Endometrial microvascular endothelial cells (primary cell): Measurements from ENCODE around the gene ADI1. TPM values are rescaled to one million over a fixed set of nuclear protein-coding genes. Genes with fewer than 3 reads are reported as not detected.

Experiments used
- in situ Hi-C: cut with HindIII; loops from 2 replicates; pipeline ENCODE4 v1.10.0; 2017; ENCODE audit warnings: low sequenced_read_pairs, low pct_unique_long_range_greater_than_20kb; ENCODE audit errors: inconsistent ontology term
- total RNA-seq: library from RNA; depleted of rRNA; stranded (reverse); fragments of >200 nt; gene quantifications from one replicate; pipeline ENCODE4 v1.2.3, GENCODE V29; 2015; ENCODE audit errors: inconsistent ontology term

Gene ADI1, protein sequence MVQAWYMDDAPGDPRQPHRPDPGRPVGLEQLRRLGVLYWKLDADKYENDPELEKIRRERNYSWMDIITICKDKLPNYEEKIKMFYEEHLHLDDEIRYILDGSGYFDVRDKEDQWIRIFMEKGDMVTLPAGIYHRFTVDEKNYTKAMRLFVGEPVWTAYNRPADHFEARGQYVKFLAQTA
- total RNA-seq: 64.4 TPM

DNA sequence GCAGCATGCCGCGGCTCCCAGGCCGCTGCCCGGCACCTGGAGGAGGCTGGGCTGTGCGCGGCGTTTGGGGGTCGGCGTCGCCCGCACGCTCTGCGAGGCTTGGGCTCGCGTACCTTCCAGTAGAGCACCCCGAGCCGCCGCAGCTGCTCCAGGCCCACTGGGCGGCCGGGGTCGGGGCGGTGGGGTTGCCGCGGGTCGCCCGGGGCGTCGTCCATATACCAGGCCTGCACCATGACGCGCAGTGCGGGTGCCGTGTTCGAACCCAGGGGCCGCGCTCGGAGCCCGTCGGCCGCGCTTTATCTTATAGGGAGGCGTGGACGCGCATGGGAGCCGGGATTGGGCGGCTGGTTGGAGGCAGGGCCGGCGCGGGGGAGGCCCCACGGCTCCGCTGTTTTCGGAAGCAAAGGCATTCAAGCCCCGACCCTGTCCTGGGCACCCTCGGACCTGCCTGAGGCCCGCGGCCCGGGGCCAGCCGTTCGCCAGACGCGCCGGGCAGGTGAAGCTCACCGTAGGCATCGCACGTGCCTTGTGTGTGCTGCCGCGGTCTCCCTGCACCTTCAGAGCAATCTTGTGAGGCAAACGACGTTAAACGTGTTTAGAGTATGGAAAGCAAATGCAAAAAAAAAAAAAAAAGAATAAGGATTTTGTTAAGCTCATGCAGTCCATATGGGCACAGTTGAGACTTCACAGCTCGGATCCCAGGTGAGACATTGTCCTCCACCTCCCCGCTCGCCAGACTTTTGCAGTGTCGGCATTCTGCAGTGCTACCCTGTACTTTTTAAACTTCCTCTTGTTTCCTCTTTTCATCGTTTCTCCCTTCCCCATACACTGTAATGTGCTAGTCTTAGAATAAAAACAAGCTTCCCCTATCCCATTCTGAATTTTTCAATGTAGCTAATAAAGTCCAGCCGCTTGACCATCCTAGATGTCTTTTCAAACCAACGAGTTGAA is at the start of gene ADI1:
Gene ADI1, minus strand, starts transcription at position 277 of the 951 bp plus-strand sequence. Its CDS starts 44 bp downstream, at position 233.
- in situ Hi-C loops: no loop called here

DNA sequence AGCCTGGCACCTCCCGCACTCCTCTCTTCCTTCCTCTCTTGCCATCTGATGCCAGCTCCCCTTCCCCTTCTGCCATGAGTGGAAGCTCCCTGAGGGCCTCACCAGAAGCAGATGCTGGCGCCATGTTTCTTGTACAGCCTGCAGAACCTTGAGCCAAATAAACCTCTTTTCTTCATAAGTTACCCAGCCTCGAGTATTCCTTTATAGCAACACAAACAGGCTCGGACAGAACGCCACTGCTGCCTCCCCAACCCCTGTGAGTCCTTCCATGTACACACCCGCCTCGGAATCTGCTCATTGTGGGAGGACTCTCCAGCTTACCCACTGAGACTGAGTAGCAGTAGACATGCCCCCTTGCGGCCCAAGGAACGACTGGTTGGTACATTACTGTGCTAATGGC is 47.5 kb upstream of the ADI1 start:
- in situ Hi-C loops: no loop called here

DNA sequence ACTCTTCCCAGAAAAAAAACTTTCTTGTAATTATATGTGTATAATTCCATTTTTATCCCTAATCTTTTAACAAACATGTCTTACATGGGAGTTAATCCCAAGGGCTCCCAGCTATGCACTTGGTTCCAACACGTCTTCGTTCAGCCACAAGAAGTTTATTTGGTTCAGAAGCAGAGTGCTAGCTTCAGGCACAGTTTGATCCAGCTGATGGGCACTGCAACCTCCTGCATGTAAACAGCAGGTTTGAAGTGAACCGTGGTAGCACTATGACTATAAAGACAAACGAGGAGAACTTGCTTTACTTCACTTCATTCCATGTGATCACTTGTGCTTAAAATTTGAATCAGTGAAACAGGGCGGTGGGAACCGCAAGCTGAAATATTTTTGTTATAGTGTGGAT is 45.8 kb upstream of the ADI1 start:
- in situ Hi-C loops: no loop called here

DNA sequence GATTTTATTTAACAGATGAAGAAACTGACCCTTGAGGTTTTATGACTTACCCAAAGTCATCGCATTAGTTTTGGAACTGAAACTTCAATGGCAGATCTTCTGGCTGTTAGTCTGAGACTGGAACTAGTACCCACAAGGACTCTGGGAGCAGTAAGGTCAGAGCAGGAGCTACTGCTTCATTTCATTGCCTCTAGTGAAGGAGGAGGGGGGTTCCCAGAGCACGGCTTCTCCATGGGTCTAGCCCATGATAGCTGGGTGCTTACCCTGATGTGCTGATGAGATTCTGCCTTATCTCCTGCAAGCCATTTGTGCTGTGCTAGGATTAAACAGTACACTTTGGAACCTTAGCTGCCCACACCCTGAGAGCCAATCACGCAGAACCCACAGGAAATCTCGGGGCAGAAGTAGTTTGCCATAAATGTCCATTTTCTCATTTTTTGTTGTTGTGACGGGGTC is 44.2 kb upstream of the ADI1 start:
- in situ Hi-C loops: no loop called here

DNA sequence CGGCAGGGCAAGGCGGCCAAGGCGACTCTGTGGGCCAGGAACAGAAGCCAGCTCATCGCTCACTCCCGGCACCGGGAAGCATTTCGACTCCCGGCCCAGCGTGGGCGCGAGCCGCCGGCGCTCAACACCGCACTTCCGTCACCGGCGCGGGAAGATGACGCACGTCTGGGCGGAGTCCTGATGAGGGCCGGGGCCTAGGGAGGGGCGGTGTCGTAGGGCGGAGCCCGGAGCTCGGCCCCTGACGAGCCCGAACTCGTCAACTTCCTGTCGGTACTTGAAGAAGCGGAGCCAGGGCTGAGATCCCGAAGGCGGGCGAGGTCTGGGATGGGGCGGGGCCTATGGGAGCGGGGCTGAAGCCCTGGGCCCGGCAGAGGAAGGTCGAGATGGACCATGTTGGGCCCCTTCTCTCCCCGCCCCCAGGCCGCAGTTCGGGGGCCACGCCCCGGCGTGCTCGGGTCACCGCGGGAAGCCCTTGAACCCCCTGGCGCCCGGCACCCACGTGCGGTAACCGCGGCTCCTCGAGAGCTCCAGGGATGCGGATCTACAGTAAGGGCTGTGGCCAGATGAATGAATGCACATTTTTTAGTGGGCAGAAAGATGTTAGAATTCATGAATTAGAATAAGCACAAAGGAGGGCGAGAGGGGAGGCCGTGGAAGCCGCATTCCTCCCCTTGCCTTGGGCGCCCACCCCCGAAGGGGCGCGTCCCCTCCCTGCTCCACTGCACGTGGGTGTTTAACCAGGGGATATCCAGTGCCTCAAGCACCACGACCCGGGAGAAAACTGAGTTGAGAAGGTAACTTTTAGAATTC is 39.1 kb upstream of the ADI1 start, which contains the start of gene RNASEH1:
Gene RNASEH1, minus strand, starts transcription at position 129 of the 810 bp plus-strand sequence. Its CDS starts 73 bp downstream, at position 56.
- in situ Hi-C loops: no loop called here

DNA sequence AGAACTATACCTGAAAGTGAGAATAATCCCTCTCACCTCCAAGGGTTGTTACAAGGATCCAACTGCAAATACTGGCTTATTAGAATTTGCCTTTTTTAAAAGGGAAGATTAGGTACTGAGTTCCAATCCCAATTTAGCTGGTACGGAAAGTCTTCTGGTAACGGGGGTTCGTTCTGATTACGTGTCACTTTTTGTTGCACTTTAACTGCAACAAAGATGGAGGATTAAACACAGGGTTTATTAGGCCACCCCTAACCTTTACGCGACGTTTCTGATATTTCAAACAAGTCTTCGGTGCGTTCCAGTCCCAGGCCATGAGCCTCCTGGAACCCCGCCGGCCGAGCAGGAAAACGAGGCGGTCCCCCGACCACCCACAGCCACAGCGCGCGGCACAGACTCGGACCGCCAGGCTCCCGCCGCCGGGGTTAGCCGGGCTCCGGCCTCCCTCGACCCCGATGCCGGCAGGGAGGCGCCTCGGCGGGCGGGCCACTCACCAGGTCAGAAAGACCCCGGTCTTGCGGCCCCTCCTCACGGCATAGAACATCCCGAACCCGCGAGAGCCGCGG is 38.4 kb upstream of the ADI1 start:
- in situ Hi-C loops: no loop called here

DNA sequence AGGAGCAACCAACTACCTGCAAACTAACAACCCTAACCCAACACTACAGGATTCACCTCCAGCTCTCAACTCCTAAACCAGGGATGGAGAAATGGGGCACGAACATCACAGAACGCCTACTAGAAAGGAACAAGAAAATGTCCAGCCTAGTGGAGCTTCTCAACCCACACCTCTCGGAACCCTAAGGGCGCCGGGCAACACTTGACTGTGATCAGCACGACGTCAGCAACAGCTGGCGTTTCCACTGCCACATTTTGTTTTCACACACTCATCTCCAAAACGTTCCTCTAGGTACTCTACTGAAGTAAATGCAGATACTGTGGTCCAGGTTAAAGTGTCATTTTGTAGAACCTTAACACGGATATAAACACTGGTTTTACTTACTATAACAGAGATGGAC is 34.6 kb upstream of the ADI1 start:
- in situ Hi-C loops: no loop called here

DNA sequence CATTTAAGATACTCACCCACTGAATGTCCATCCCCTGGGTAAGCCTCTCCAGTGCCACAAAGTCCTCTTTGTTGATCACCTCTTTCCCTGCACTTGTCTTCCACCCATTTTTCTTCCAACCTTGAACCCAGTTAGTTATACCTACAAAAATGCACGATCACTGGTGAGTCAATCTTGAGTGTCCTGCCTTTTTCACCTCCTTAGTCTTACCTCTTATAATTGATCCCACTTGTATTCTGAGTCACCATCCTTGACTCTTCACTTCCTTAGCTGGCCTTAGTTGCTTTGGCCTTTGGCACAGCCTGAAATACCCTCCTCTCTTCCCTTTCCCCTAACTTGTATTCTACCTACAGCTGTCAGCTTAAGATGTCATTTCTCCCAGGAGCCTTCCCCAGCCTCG is 28.6 kb upstream of the ADI1 start:
- in situ Hi-C loops: no loop called here

DNA sequence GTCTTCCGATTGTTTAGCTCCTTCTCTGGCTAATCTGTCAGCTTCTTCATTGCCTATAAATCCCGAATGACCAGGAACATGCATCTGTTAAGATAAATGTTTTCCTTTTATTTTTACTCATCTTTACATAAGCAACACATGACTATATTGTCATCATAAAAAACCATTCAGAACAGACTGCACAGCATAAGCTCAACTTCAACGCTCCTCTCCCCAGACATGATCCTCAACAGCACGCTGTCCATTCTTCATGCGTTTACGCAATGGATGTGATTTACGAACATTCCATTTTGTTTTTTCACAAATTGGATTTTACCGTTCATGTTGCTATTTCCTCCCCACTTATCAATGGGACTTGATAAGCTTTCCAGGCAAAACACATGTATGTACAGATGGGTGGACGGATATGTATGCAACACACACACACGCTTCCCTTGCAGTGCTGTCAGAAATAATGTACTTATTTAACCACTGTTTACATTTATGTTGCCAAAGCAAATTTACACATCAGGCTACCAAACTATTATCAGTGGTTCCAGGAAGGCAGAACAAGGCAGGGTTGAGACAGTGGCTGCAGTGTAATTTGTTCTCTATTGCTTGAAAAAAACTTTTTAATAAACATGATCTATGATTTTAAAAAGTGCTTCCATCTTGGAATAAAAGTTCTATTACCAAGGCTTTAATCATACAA is 26.6 kb upstream of the ADI1 start:
- in situ Hi-C loops: no loop called here

DNA sequence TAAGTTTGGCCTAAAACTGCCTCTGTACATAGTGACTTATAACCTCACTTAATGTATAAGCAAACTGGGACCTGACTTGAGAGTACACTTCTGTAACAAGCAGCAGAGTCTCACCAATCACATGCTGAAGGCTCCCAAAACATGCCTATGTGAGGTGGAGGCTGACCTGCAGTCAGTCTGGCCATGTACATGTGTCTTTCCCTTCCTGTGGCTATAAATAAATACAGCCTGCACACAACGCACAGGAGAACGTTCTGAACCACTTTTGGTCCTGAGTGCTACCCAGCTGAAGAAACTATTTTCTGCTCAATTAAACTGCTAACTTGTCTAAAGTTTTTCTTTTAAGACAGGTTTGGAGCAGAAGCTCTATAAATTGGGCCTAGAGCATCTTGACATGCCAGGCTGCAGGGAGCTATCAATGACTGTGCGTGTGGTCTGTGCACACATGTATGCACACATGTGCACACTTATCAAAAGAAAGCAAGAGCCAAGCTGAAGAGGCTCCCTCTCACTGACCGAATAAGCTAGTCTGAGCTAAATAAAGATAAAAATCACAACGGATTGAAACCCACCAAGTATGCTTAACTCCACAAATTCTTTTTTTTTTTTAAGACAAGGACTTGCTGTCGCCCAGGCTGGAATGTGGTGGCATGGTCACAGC is 23.8 kb upstream of the ADI1 start:
- in situ Hi-C loops: no loop called here

DNA sequence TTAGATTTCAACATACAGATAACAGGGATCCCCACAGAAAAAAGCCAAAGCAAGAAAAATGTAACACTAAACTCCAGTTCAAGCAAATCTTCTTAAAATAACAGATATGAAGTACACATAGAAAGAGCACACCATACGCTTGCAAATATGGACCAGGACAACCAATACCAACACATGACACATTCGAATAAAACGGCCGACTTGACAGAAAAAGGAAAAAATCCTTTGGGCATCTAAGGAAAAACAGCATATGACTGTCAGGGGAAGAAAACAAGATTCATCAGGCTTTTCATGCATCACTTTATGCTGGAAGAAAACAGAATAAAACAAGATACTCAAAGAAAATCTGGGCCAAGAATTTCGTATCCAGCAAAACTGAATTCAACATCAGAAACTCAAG is 22.8 kb upstream of the ADI1 start:
- in situ Hi-C loops: no loop called here

DNA sequence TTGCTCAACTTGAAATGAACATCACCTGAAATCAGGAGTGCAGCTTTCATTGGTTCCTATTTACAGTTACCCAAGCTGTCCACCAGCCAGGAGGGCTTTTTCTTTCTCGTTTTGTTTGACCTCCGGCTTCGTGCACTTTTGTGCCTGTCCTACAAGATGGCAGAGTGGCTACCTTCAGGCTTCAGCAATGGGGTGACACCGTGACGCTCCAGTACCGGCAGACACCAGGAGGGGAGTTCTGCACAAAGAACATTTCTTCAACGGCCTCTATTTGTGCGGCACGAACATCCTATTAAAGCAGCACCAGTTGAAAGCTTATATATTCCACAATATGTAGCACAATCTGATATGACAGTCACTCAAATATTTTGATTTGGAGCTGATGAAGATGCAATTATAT is 20.5 kb upstream of the ADI1 start:
- in situ Hi-C loops: no loop called here

DNA sequence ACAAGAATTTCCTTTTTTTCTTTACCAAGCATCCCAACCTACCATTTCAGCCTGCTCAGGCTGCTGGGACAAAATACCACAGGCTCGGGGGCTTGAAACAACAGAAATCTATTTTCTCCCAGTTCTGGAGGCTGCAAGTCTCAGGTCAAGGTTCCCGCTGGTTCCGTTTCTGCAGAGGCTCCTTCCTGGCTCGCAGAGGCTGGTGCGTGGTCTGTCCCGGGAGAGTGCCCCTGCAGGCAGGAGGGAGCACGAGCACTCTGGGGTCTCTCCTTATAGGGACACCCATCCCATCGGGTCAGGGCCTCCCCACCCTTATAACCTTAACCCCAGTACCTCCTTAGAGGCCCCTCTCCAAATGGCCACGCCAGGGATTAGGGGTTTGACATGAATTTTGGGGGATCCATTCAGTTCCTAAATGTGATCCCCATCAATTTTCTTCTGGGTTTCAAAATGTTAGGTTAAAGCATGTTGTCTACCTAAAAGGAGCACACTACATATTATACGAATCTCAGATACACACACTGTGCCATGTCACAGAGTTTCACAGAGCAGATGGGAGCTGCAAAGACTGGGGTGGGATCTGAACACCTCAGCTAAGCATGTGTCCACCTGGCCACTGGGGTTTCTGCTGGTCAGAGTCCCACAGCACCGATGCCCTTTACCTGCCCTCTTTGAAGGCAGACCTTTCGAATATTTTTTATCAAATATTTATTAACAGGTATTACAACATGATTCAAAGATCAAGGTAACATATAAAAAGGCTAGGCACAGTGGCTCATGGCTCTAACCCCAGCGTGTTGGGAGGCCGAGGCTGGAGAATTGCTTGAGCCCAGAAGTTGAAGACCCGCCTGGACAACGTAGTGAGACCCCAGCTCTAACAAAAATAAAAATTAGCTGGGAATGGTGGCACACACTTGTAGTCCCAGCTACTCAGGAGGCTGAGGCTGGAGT is 17.6 kb upstream of the ADI1 start:
- in situ Hi-C loops: no loop called here

DNA sequence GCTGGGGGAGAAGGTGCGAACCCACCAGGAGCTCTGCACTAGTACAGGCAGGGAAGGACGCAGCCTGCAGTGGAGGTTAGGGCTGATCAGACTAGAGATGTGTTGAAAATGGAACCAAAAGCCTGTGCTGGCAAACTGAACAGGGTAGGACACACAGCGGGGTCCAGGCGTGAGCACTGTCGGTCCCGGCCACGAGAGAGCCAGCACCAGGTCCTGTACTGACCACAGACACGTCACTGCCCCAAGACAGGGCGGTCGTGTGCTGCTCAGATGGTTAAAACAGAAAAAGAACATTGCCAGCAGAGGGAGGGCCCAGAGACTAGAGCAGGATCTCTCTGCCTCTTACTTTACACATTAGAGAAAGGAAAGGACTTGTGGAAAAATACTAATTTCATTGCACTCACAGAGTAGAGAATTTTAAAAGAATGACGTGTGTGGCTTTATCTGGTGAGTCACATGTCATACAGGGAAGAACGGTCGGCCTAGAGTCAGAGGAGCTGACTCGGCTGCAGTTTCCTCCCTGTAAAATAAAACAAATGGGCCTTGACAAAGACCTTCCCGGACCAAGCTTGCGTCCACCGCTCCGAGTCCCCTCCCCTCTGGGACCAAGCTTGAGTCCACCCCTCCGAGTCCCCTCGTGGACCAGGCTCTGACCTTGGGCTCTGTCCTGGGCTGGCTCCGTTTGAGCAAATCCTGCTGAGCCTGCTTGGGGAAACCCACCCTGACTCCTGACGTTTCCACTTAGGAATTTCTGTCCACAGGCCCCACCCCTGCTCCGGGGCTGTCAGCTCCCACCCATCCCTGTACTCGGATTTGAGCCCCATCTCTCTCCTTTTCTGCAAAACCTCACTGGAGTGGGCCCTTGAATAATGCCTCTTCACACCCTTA is 16.7 kb upstream of the ADI1 start:
- in situ Hi-C loops: no loop called here

DNA sequence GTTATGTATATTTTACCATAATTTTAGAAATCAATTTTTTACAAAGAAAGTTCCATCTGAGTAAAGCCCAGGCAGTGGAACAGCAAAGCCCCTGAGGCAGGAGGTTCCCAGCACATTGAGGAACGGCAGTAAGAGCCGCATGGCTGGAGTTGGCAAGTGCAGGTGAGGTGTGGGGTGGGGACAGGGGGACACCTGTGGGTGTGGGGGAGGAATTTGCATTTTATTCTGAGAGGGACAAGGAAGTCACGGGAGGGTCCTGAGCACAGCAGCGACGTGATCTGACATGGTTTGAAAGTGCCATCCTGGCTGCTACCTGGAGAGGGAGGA is 16.1 kb upstream of the ADI1 start:
- in situ Hi-C loops: no loop called here

DNA sequence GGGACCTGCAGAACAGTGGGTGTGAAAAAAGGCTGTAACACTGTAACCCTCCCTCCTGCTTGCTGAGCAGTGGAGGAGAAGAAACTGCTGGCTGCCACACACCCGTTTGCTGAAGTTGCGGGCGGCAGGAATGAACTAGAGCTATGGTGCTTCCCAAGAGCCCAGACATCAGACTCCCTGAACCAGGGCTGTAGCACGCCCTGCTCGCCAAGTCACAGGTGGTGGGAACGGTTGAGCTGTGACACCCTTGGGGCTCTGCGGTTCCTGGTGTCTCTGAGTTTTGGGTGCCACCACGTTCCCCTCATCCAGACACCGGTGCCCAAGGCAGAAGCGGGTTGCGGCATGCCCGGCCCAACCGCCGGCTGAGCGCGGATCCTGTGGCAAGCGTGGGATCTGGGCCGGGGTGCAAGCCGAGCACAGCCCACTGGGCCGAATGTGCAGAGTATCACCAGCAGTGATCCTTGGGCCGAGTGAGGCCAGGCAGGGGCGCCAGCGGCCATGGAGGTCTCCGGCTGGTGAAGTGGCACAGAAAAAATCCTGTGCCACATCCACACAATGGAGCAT is 15.0 kb upstream of the ADI1 start:
- in situ Hi-C loops: no loop called here
